Right lobe of liver (tissue), 4 donors: ENCODE data around the gene PLXNA4.

Source experiments
- POLR2A ChIP-seq: fragments of 450-650 bp; IDR thresholded peaks from one replicate; pipeline ENCODE4 v1.6.1; 2017; ENCODE audit warnings: antibody characterized with exemption, mild to moderate bottlenecking
- TF ChIP-seq, protein P1 (sequence below), 4 donors: fragments of 200-600 bp in 3 of 4; fragments of 450-650 bp in 1 of 4; IDR thresholded peaks; one replicate each; pipeline versions ENCODE4 v1.5.1 to v1.8.0; 2016 to 2022; ENCODE audit warnings: antibody characterized with exemption in 4 of 4, mild to moderate bottlenecking in 2 of 4
- donor health status: DM: no; HTN: no; CAD: no.
- donor health status: DM: no; HTN: no; CAD: no.
- donor health status: DM: no; HTN: yes; CAD: no.

DNA sequence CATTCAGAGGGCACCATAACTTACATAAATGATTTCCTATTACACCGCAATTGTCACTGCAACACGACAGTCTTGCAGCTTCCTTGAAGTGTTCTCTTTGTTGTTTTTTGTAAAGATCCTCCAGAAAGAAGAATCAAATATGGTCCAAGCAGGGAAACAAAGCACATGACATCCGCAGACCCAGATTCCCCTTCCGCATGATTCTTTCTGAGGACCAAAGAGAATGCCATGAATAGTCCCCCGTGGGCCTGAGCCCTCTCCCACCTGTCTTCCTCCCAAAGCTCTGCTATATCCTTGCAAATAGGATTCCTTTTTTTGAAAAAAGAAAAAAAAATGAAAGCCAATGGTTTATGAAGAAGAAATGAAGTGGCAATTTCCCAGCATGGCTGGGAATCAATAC is 10.8 kb downstream of the PLXNA4 start:
- TF ChIP-seq, protein P1, sequence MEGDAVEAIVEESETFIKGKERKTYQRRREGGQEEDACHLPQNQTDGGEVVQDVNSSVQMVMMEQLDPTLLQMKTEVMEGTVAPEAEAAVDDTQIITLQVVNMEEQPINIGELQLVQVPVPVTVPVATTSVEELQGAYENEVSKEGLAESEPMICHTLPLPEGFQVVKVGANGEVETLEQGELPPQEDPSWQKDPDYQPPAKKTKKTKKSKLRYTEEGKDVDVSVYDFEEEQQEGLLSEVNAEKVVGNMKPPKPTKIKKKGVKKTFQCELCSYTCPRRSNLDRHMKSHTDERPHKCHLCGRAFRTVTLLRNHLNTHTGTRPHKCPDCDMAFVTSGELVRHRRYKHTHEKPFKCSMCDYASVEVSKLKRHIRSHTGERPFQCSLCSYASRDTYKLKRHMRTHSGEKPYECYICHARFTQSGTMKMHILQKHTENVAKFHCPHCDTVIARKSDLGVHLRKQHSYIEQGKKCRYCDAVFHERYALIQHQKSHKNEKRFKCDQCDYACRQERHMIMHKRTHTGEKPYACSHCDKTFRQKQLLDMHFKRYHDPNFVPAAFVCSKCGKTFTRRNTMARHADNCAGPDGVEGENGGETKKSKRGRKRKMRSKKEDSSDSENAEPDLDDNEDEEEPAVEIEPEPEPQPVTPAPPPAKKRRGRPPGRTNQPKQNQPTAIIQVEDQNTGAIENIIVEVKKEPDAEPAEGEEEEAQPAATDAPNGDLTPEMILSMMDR (IDR thresholded peaks at IDR 0.05) = no peak
- no peak for TF ChIP-seq POLR2A
